GM10266 (cell line): ENCODE results near the gene TMX4.
A peak's percentile ranks its signal among the peaks of the same experiment; 100 is the strongest.

Experiments used
- DNase-seq: peaks from one replicate; pipeline ENCODE4 v3.0.0; 2012; ENCODE audit errors: extremely low spot score
- CTCF ChIP-seq: IDR thresholded peaks from 2 replicates; pipeline ENCODE4 v1.5.1; 2012; ENCODE audit warnings: mild to moderate bottlenecking, low read depth; ENCODE audit not compliant: control insufficient read depth, insufficient read depth; ENCODE audit errors: missing control alignments

Gene TMX4

GRCh38 chr20:7940341-7940740 lies 79.2 kb downstream of the TMX4 start, which contains the start of gene HAO1:
Gene HAO1 (minus strand): TSS chr20:7940458. CDS start chr20:7940422, 36 bp downstream.
- DNase-seq = no peak
- no peak for TF ChIP-seq CTCF

GRCh38 chr20:7939663-7940062 lies 79.9 kb downstream of the TMX4 start:
- no peak for DNase-seq
- no peak for TF ChIP-seq CTCF

GRCh38 chr20:7938058-7938457 lies 81.5 kb downstream of the TMX4 start:
- no peak for DNase-seq
- no peak for TF ChIP-seq CTCF

GRCh38 chr20:7937328-7937727 lies 82.2 kb downstream of the TMX4 start:
- no peak for DNase-seq
- TF ChIP-seq CTCF = no peak

GRCh38 chr20:7935027-7935551 lies 84.5 kb downstream of the TMX4 start:
- DNase-seq = peak; percentile 13
- TF ChIP-seq CTCF = no peak

GRCh38 chr20:7933346-7933745 lies 86.2 kb downstream of the TMX4 start:
- DNase-seq = no peak
- no peak for TF ChIP-seq CTCF

- no peak for DNase-seq
- no peak for TF ChIP-seq CTCF
Measured at GRCh38 chr20:7930343-7930742, 89.2 kb downstream of the TMX4 start.
